AG20443 (cell line): ENCODE results near the gene TMEM236.
A peak's percentile ranks its signal among the peaks of the same experiment; 100 is the strongest.

ENCODE experiments used
- DNase-seq: peaks from one replicate; pipeline ENCODE4 v3.0.0; 2012; ENCODE audit warnings: low spot score, mixed read lengths

The TMEM236 gene

GRCh38 chr10:17740668-17741067, 11.3 kb upstream of the TMEM236 start:
- DNase-seq = no peak

- DNase-seq = peak; percentile 69
These were observed 9.1 kb upstream of the TMEM236 start for GRCh38 chr10:17742918-17743317.

DNA sequence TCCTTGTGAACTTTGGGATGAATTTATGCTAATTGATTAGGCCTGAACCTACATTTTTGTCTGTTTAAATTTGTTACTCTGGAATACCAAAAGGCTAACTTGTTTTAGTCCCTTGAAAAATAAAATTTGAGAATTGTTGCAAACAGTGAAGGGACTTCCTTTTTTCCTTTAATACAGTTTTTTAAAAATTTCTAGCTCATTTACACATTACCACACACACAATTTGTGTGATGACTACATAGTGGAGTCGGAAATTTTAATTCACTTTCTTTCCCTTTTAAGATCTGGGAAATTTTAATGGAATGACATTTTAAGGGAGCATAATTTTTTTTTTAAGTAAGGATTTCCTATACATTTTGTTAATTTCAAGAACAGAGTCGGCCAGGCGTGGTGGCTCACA, 8.6 kb upstream of the TMEM236 start:
- DNase-seq = no peak

DNA sequence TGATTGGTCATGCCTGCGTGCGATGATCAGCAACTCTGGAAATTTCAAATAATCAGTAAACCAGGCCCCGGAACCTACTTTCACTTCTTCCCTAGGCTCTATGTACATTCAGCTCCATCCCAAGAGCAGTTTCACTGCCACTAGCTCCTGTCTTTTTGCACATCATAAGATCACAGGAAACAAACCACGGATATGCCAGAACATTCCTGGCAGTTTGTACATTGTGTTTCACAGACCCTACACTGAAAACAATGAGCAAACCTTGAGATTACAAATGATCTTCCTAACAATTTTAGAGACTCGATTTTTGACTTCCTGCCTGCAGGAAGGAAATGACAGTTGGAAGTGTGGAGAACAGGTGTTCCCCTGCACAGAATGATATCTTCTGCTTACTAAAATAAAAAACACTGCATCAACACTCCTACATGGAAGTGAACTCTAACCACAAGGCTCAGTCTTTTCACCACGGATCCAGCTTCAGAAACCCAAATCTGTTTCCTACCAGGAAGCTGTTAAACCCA, 7.6 kb upstream of the TMEM236 start:
- DNase-seq = no peak

DNA sequence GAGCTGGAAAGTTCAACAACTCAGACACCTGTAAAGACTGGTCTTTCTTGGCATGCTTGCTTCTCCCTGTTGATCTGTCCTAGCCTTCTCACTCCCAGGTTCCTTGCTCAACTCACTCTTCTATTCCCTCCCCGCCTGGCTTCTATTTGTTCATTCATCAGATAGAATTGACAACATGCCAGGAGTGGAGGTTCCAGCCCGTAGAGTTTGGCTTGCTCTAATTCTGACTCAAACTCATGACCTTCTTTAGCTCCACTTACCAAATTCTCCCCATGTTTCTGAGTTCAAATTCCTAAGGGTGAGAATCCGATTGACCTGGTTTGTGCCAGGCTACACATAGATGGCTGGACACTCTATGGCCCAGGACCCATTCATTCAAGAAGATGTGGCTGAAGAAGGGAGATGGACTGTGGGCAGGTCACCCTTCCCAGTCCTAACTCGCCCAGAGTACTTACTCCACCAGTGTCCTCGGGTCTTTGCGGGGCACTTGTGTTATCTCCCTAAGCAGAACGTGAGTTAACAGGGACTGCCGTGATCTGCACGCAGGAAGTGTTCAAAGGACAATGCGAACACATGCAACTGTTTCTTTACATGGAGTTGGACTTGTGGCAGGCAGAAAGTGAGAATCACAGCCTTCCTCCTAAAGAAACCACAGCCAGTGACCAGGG, 4.0 kb upstream of the TMEM236 start:
- DNase-seq = peak; percentile 37

- no peak for DNase-seq
These were observed 2.1 kb upstream of the TMEM236 start for GRCh38 chr10:17749890-17750289.

DNA sequence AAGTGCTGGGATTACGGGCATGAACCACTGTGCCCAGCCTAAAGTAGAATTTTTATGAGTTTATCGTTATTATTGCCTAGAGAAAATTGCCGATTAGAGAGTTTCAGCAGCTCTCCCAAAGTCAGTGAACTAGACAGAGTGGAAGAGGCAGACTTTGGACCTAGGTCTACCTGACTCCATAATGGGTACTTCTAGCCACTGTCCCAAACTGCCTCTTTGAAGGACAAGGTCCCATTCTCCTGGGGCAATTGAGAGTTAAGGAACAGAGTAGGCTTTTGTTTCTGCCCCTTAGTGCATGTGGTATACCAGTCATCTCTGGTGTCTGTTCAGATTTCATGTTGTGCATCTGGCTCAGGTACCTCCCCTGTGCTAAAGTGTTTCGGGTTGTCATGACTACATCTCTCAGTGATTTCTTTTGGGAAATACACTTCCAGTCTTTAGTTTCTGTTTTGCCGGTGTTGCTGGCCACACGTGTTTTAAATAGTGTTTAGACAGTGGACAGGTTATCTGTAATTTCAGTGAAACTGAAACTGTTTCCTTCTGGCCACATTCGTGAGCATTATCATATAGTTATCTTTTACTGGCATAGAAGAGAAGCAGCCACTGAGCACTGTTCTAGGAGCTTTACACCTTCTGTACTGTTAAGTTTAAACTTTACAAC, 4.7 kb downstream of the TMEM236 start:
- no peak for DNase-seq

DNA sequence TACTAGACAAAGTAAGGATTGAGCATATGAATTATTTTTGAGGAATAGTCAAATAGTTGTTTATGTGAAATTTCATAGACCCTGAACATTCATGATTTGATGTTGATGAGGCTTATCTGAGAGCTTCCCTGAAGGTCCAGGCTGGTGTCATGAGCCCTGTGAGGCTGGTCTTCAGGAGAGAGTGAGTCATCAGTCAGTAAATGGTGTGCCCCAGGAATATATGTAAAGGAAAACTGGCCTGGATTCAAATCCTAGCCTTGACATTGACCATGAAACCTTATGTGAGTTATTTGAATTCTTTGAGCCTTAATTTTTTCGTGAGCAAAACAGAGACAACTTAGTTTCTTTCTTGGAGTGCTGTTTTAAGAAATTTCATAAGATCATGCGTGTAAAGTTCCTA, 6.2 kb downstream of the TMEM236 start:
- no peak for DNase-seq

DNA sequence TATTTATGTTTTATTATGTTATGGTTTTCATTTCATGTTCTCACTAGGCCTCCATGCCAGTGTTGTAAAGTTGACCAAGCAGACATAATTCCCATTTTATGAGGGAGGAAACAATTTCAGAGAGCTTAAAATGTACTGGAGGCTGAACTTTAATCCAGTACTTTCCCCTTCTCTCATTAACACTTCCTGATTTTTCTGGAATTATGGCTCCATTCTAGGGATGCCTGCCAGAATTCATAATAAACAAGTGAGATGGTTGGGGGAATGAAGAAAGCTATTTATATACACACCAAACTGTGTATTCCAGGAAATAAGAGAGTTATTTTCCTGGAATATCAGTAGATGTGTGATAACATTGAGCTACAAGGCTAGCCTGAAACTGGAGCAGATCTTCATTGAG, 6.9 kb downstream of the TMEM236 start:
- DNase-seq = no peak

DNA sequence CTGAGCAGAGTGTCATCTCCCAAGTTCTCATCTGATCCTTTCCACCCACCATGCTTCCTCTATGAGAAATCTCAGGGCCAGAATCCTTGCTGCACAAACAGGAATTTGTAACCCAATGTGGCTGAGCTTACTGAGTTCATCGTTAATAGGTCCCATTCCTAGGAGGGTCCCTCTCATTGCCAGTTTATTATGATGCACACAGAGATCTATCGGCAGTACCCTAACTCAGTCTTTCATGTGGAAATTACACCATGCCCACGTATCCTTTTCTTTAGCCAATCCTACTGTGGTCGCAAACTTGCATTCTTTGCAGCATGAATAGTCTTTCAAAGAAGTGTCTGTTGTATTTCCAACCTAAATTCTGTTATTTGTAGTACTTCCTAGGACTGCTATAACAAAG, 12.1 kb downstream of the TMEM236 start:
- no peak for DNase-seq

- DNase-seq = no peak
These were observed 13.6 kb downstream of the TMEM236 start for GRCh38 chr10:17765602-17766001.

DNA sequence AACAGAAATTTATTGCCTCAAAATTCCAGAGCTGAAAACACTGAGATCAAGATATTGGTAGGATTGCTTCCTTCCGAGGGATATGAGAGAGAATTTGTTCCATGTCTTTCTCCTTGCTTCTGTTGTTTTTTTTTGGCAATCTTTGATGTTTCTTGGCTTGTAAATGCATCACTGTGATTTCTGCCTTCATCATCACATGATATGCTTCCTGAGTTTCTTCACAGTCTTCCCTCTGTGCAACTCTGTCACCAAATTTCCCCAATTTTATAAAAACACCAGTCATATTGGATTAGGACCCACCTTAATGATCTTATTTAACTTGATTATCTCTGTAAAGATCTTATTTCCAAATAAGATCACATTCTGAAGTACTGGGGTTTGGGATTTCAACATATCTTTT, 14.7 kb downstream of the TMEM236 start:
- DNase-seq = no peak

DNA sequence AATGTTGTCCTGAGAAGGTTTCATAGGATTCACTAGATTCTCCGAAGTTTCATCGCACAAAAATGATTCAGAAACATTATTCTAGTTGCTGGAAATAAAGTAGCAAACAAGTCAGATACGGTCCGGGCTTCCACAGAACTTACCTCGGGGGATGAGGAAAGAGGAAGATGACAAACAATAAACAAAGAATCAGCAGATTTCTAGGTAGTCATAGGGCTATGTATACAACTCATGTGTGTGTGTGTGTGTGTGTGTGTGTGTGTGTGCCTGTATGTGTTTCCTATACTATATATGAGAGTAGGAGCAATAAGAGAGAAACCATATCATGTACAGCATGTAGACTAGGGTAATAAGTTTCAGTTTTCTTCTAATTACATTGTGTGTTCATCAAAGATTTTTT, 16.5 kb downstream of the TMEM236 start:
- no peak for DNase-seq

DNA sequence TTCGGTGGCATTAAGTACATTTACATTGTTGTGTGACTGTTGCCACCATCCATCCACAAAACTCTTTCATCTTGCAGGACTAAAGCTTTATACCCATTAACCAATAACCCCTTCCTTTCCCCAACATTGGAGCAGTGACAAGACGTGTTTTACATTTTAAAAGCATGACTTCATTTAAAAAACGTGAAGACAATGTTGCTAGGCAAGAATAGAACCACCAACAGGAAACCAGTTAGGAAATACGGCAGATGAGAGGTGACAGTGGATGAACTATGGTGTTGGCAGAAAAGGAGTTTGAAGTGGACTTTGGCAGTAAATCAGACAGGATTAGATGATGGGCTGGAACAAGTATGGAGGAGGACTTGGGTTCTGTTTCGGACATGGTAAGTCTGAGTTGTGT, 17.0 kb downstream of the TMEM236 start:
- peak; percentile 41 for DNase-seq

- no peak for DNase-seq
These were observed 19.0 kb downstream of the TMEM236 start for GRCh38 chr10:17771017-17771416.

GRCh38 chr10:17779784-17780183, 27.8 kb downstream of the TMEM236 start:
- no peak for DNase-seq

DNA sequence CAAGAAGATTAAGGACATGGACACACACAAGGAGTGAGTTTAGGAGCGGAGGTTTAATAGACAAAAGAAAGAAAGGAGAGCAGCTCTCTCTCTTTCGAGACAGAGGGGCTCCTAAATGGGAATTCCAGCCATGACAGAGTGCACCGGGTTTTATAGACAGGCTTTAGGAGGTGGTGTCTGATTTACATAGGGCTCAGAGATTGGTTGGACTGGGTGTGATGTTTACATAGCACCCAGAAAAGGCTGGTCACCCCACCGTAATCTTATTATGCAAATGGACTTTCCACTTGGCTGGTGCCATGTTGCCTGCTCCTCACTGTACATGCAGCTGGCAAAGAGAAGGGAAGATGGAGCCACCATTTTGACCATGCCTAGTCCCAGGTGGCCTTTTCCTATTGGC, 28.7 kb downstream of the TMEM236 start:
- DNase-seq = no peak

DNA sequence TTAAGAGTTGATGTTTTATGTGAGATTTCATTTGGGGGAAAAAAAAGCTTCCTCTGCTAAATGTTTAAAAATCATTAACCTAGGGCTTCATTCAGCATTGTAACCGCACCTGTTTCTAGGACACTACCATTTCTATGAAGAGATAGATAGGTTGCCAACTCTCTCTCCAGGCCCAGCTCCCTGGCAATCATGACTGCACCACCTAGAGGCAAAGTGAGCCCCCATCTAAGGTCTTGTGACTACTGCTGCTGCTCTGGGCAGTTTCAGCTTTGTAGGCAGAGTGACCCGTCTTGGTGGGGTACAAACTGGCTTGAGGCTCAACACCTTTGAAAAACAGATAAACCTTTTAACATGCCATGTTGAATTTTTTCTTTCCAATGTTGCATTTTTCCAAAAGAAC, 29.9 kb downstream of the TMEM236 start:
- no peak for DNase-seq

- DNase-seq = peak; percentile 75
These were observed 31.1 kb downstream of the TMEM236 start for GRCh38 chr10:17782921-17783665.

GRCh38 chr10:17783751-17784150, 31.8 kb downstream of the TMEM236 start:
- DNase-seq = no peak

DNA sequence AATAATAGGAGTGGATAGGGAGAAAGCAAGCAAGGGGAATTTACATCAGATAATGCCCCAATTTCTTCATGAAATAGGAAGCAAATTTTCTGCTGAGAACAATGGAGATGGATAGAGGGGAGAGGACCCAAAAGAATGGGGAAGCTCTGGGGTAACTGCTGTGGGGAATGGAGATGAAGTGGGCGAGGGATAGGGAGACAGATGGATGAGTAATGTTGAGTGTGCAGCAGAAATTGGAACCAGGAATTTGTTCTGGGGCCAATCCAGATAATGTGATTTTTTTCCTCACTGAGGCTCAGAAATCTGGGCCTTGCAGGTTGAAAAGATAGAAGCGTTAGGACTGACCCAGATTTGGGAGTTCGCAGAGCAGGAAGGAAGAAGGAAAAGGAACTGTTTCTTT, 32.7 kb downstream of the TMEM236 start:
- peak; percentile 67 for DNase-seq

DNA sequence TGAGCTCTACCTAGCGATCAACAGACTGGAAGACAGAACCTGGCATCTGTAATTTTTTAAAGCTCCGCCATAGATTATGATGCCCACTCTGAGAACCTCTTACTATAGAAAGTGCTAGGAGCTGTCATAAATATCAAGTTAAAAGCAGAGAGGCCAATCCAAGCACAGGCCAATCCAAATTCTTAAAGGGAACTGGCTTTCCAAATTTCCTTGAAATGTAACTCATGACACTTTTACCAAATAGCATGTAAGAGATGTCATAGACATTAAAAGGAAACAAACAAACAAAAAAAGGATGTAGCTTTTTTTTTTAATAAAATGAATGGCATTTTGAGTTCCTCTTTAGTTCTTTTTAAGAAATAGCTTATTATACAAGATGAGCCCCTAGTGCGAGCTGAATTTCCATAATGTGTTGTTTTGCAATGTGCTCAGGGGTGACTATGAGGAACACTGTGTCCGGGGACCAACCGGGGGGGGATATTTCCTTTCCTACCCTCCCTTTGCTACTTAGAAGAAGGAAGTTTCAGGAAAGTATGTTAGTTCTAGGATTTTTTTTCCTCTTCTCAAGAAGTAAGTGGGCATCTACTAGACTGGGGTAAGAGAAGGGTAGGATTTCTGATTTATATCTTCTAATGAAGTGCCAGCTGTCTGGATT, 33.4 kb downstream of the TMEM236 start:
- DNase-seq = no peak
